Occipital lobe (tissue), 3 donors: ENCODE data around the gene TAF11L7. TPM values are rescaled to one million over a fixed set of nuclear protein-coding genes. Genes with fewer than 3 reads are reported as not detected.
"Not testable (repeated sequence)": the region's sequence is repeated elsewhere in the genome, so short reads cannot be mapped to it uniquely, and the experiment has no call there.

Experiments used
- DNase-seq: peaks from one replicate; lab custom pipeline; 2025; lab: John Stamatoyannopoulos, UW
- small RNA-seq: library from RNA; depleted of rRNA; stranded (forward); fragments of <200 nt; gene quantifications from one replicate; pipeline ENCODE3, GENCODE V24; 2014
- total RNA-seq: library from RNA; depleted of rRNA; stranded (reverse); fragments of >200 nt; gene quantifications from one replicate; pipeline ENCODE4 v1.2.3, GENCODE V29; 2014

The TAF11L7 gene
- total RNA-seq, result not detected

GRCh38 chr5:17585658-17586057 lies at the start of gene TAF11L7:
TAF11L7 (minus strand) TSS chr5:17585758.
- not testable (repeated sequence) for DNase-seq

GRCh38 chr5:17634160-17634559 lies 48.6 kb upstream of the TAF11L7 start, which contains the start of gene TAF11L14:
TAF11L14 (plus strand) TSS chr5:17634460.
- no peak for DNase-seq

- DNase-seq, result not testable (repeated sequence)
Measured at GRCh38 chr5:17631788-17632187, 46.2 kb upstream of the TAF11L7 start, which contains the start of gene TAF11L13. TAF11L13 (plus strand) TSS chr5:17632088.

- no peak for DNase-seq
Measured at GRCh38 chr5:17625686-17626085, 40.1 kb upstream of the TAF11L7 start.

- DNase-seq, result no peak
Measured at GRCh38 chr5:17620627-17621026, 35.1 kb upstream of the TAF11L7 start.

GRCh38 chr5:17619354-17619753 lies 33.8 kb upstream of the TAF11L7 start:
- no peak for DNase-seq

- no peak for DNase-seq
Measured at GRCh38 chr5:17614872-17615605, 29.5 kb upstream of the TAF11L7 start.

- DNase-seq, result not testable (repeated sequence)
Measured at GRCh38 chr5:17610092-17610491, 24.5 kb upstream of the TAF11L7 start, which contains the start of gene TAF11L12. TAF11L12 (plus strand) TSS chr5:17610392.

GRCh38 chr5:17607461-17607860 lies 21.9 kb upstream of the TAF11L7 start:
- not testable (repeated sequence) for DNase-seq

- DNase-seq, result no peak
Measured at GRCh38 chr5:17604951-17605350, 19.4 kb upstream of the TAF11L7 start.

- not testable (repeated sequence) for DNase-seq
Measured at GRCh38 chr5:17603880-17604279, 18.3 kb upstream of the TAF11L7 start, which contains the start of gene TAF11L11. TAF11L11 (plus strand) TSS chr5:17604183.

- DNase-seq, result not testable (repeated sequence)
Measured at GRCh38 chr5:17597728-17598127, 12.2 kb upstream of the TAF11L7 start, which contains the start of gene TAF11L10. TAF11L10 (minus strand) TSS chr5:17597828.

- not testable (repeated sequence) for DNase-seq
Measured at GRCh38 chr5:17594255-17594654, 8.7 kb upstream of the TAF11L7 start, which contains the start of gene TAF11L9. TAF11L9 (minus strand) TSS chr5:17594394.

- not testable (repeated sequence) for DNase-seq
Measured at GRCh38 chr5:17590860-17591259, 5.3 kb upstream of the TAF11L7 start, which contains the start of gene TAF11L8. TAF11L8 (minus strand) TSS chr5:17590960.

Small RNAs within 50 kb of the gene (small RNA-seq; reads per million reads assigned to genes)
- gene AC233724.3 (not detected), gene AC233724.6 (not detected), gene AC233724.7 (not detected)

Other genes starting within 250 kb of the TAF11L7 start
- not detected for gene TAF11L2, start 87.5 kb downstream of the TAF11L7 start, total RNA-seq
- gene TAF11L3, start 67.4 kb downstream of the TAF11L7 start, total RNA-seq, result not detected
- gene TAF11L4, start 64.0 kb downstream of the TAF11L7 start, total RNA-seq, result not detected
- gene TAF11L5, start 60.5 kb downstream of the TAF11L7 start, total RNA-seq, result not detected
- not detected for gene TAF11L6, start 57.1 kb downstream of the TAF11L7 start, total RNA-seq
- gene TAF11L8, start 5.2 kb upstream of the TAF11L7 start, total RNA-seq, result not detected
- not detected for gene TAF11L9, start 8.6 kb upstream of the TAF11L7 start, total RNA-seq
- not detected for gene TAF11L10, start 12.1 kb upstream of the TAF11L7 start, total RNA-seq
- not detected for gene TAF11L11, start 18.4 kb upstream of the TAF11L7 start, total RNA-seq
- not detected for gene TAF11L12, start 24.6 kb upstream of the TAF11L7 start, total RNA-seq
- not detected for gene TAF11L13, start 46.3 kb upstream of the TAF11L7 start, total RNA-seq
- gene TAF11L14, start 48.7 kb upstream of the TAF11L7 start, total RNA-seq, result not detected